BE2C (cell line): ENCODE data around the gene RPA1.
"Not testable (repeated sequence)": the region's sequence is repeated elsewhere in the genome, so short reads cannot be mapped to it uniquely, and the experiment has no call there.

Experiments used
- DNase-seq: peaks from one replicate; pipeline ENCODE4 v3.0.0-alpha.2; 2020
- H3K27me3 ChIP-seq: fragments of 250-450 bp; sonication (Bioruptor Pico); 2 replicates; pipeline ENCODE4 v1.5.1; 2020; ENCODE audit warnings: mild to moderate bottlenecking
- H3K36me3 ChIP-seq: fragments of 250-450 bp; sonication (Bioruptor Pico); 2 replicates; pipeline ENCODE4 v1.5.1; 2020; ENCODE audit warnings: mild to moderate bottlenecking
- H3K4me1 ChIP-seq: fragments of 250-450 bp; sonication (Bioruptor Pico); 2 replicates; pipeline ENCODE4 v1.5.1; 2020
- H3K4me3 ChIP-seq: 2 replicates; pipeline ENCODE4 v1.5.1; 2011; ENCODE audit warnings: low read depth, low read length
- H3K9me3 ChIP-seq: fragments of 250-450 bp; sonication (Bioruptor Pico); 2 replicates; pipeline ENCODE4 v1.5.1; 2020
- CTCF ChIP-seq: IDR thresholded peaks from 2 replicates; pipeline ENCODE4 v1.5.1; 2012; ENCODE audit warnings: mild to moderate bottlenecking, low read depth, low read length

Gene RPA1

GRCh38 chr17:1853698-1854097, 23.9 kb downstream of the RPA1 start:
- DNase-seq: no peak
- no peaks in the 10 kb centered on the region for H3K27me3 ChIP-seq
- no peaks in the 10 kb centered on the region for H3K36me3 ChIP-seq
- TF ChIP-seq CTCF: no peak
- no peaks in the 10 kb centered on the region for H3K9me3 ChIP-seq
- no peaks in the 10 kb centered on the region for H3K4me1 ChIP-seq
- no peak overlapping the region for H3K4me3 ChIP-seq

GRCh38 chr17:1856462-1856861, 26.7 kb downstream of the RPA1 start:
- not testable (repeated sequence) for DNase-seq, H3K9me3 ChIP-seq, H3K36me3 ChIP-seq, H3K4me3 ChIP-seq, H3K27me3 ChIP-seq, H3K4me1 ChIP-seq

GRCh38 chr17:1860978-1861377, 31.2 kb downstream of the RPA1 start:
- H3K27me3 ChIP-seq: no peaks in the 10 kb centered on the region
- H3K9me3 ChIP-seq: no peaks in the 10 kb centered on the region
- TF ChIP-seq CTCF: no peak
- no peak overlapping the region for H3K4me3 ChIP-seq
- H3K36me3 ChIP-seq: no peaks in the 10 kb centered on the region
- no peaks in the 10 kb centered on the region for H3K4me1 ChIP-seq
- DNase-seq: no peak

GRCh38 chr17:1861391-1862010, 31.7 kb downstream of the RPA1 start:
- TF ChIP-seq CTCF: no peak
- no peaks in the 10 kb centered on the region for H3K4me1 ChIP-seq
- H3K4me3 ChIP-seq: no peak overlapping the region
- H3K36me3 ChIP-seq: no peaks in the 10 kb centered on the region
- no peaks in the 10 kb centered on the region for H3K27me3 ChIP-seq
- DNase-seq: no peak
- no peaks in the 10 kb centered on the region for H3K9me3 ChIP-seq

- no peaks in the 10 kb centered on the region for H3K4me1 ChIP-seq
- H3K9me3 ChIP-seq: no peaks in the 10 kb centered on the region
- peak; percentile 28 for DNase-seq
- no peaks in the 10 kb centered on the region for H3K27me3 ChIP-seq
- no peaks in the 10 kb centered on the region for H3K36me3 ChIP-seq
- H3K4me3 ChIP-seq: no peak overlapping the region
- TF ChIP-seq CTCF: peak; percentile 55
These were observed 35.6 kb downstream of the RPA1 start for GRCh38 chr17:1865252-1866037.

GRCh38 chr17:1867307-1867706, 37.5 kb downstream of the RPA1 start:
- H3K9me3 ChIP-seq: no peaks in the 10 kb centered on the region
- H3K36me3 ChIP-seq: no peaks in the 10 kb centered on the region
- H3K4me3 ChIP-seq: no peak overlapping the region
- H3K27me3 ChIP-seq: no peaks in the 10 kb centered on the region
- no peaks in the 10 kb centered on the region for H3K4me1 ChIP-seq
- DNase-seq: no peak
- no peak for TF ChIP-seq CTCF
